ENCODE data around the gene DNAJA4. TPM values are rescaled to one million over a fixed set of nuclear protein-coding genes. Genes with fewer than 3 reads are reported as not detected.

The DNAJA4 gene
- total and polyA plus RNA-seq, 7 donors: 78.5 to 276 (median 188) TPM

Other genes with a start within 250 kb of the DNAJA4 start
- gene TBC1D2B, start 186.9 kb upstream of the DNAJA4 start, total RNA-seq: 10 to 100 TPM in 1 of 4 donors, 1 to 10 TPM in 3; 6.8 to 11.8 (median 8.8) TPM
- 1 to 10 TPM; 2.8 to 5.6 (median 3.4) TPM for gene TBC1D2B, start 186.9 kb upstream of the DNAJA4 start, polyA plus RNA-seq
- gene SH2D7, start 172.0 kb upstream of the DNAJA4 start, total RNA-seq: not detected
- not detected for gene SH2D7, start 172.0 kb upstream of the DNAJA4 start, polyA plus RNA-seq
- gene CIB2, start 133.1 kb upstream of the DNAJA4 start, total RNA-seq: 10 to 100 TPM in 1 of 4 donors, 1 to 10 TPM in 3; 2.4 to 18.0 (median 6.6) TPM
- gene CIB2, start 133.1 kb upstream of the DNAJA4 start, polyA plus RNA-seq: 1 to 10 TPM; 3.7 to 9.7 (median 4.7) TPM
- 100 to 1,000 TPM; 203 to 309 (median 251) TPM for gene IDH3A, start 115.2 kb upstream of the DNAJA4 start, total RNA-seq
- gene IDH3A, start 115.2 kb upstream of the DNAJA4 start, polyA plus RNA-seq: 100 to 1,000 TPM; 154 to 228 (median 179) TPM
- gene ACSBG1, start 30.0 kb upstream of the DNAJA4 start, total RNA-seq: under 1 TPM in 1 of 4 donors, not detected in 3; 0.12 TPM
- gene ACSBG1, start 30.0 kb upstream of the DNAJA4 start, polyA plus RNA-seq: under 1 TPM; 0.43 to 0.64 (median 0.59) TPM
- 10 to 100 TPM; 17.7 to 38.6 (median 30.8) TPM for gene SKIC8, start 35.0 kb downstream of the DNAJA4 start, total RNA-seq
- gene SKIC8, start 35.0 kb downstream of the DNAJA4 start, polyA plus RNA-seq: 10 to 100 TPM; 32.9 to 48.9 (median 39.7) TPM
- not detected for gene CRABP1, start 75.8 kb downstream of the DNAJA4 start, total RNA-seq
- gene CRABP1, start 75.8 kb downstream of the DNAJA4 start, polyA plus RNA-seq: under 1 TPM in 1 of 3 donors, not detected in 2; 0.05 TPM
- 10 to 100 TPM; 29.2 to 46.5 (median 42.9) TPM for gene IREB2, start 173.7 kb downstream of the DNAJA4 start, total RNA-seq
- 10 to 100 TPM; 11.0 to 24.6 (median 11.3) TPM for gene IREB2, start 173.7 kb downstream of the DNAJA4 start, polyA plus RNA-seq
- gene HYKK, start 243.0 kb downstream of the DNAJA4 start, total RNA-seq: 10 to 100 TPM in 1 of 4 donors, 1 to 10 TPM in 3; 3.1 to 10.9 (median 6.0) TPM
- 1 to 10 TPM; 1.1 to 3.4 (median 2.9) TPM for gene HYKK, start 243.0 kb downstream of the DNAJA4 start, polyA plus RNA-seq

Data from psoas muscle (tissue), 7 donors.